ES-I3 (cell line): Measurements from ENCODE around the gene NOS1AP.
"Not testable (repeated sequence)": the region's sequence is repeated elsewhere in the genome, so short reads cannot be mapped to it uniquely, and the experiment has no call there.

Experiments used
- H3K36me3 ChIP-seq: 2 replicates; pipeline ENCODE4 v1.6.1; 2013; ENCODE audit warnings: mild to moderate bottlenecking, low read length, control low read depth, moderate library complexity; ENCODE audit not compliant: insufficient read depth
- H3K4me1 ChIP-seq: 2 replicates; pipeline ENCODE4 v1.6.1; 2013; ENCODE audit warnings: mild to moderate bottlenecking, control low read depth, low read length; ENCODE audit not compliant: insufficient read depth
- H3K9ac ChIP-seq: 2 replicates; pipeline ENCODE4 v1.6.1; 2013; ENCODE audit warnings: low read depth, mild to moderate bottlenecking, low read length, moderate library complexity
- H3K9me3 ChIP-seq: 2 replicates; pipeline ENCODE4 v1.6.1; 2013; ENCODE audit warnings: mild to moderate bottlenecking, low read length, moderate library complexity; ENCODE audit not compliant: control insufficient read depth, insufficient read depth

NOS1AP gene

DNA sequence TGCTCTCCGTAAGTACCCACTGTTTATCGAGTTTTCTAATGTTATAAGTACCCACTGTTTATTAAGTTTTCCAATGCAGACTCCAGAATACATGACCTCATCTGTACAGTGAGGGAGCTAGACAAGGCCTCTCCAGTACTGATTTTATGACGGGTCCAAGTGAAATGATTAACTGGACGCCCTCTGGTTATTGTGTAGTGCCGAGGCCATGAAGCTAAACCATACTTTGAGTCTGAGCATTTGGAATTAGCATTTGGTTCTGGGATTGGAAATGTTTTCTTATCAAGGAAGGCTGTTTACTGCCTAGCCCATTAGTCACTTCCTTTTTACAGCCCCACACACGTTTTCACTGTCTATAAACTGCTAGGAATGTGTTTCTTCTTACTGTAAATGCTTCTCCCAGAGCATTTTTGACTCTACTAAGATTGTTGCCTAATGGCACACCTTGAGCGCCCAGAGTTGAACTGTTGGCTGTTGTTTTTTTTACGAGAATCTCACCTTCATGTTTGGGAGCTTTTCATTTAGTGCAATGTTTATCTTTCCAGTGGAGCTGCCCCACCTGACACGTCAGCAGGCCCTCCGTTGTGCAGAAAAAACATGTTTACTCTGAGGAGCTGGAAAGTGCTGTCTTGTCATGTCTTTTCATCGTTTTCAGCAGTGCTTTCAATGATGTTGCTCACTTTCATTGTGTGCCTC, 280.3 kb downstream of the NOS1AP start:
- Histone ChIP-seq H3K9me3 (no peaks in the 10 kb centered on the region), H3K4me1 (peaks cover 21% of the 10 kb centered on the region), H3K36me3 (no peaks in the 10 kb centered on the region), H3K9ac (no peak overlapping the region)

DNA sequence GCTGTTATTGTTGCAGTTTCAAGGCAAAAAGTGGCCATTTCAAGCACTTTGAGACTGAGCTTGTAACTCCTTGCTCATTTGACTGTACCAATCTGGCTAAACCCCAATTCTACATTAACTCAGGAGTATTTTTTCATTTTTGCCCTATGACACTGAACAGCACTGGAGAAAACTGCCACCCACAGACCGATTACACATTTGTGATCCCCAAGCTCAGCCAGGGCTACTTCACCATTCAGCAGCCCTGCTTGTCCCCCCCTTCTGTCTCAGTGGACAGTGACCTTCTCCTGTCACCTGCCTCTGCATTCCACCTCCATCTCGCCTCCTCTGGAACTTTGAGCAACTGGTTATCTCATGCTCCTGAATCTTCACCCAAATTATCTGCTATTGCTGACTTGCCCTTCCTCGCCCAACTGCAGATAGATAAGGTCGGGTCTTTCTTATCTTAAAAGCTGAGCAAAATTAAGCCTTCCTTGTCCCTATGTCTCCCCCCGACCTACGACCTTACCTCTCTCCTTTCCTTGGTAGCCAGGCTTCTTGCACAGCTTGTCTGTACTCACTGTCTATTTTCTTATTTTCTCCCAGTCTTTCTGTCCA, 281.9 kb downstream of the NOS1AP start:
- no peaks in the 10 kb centered on the region for H3K9me3 ChIP-seq
- H3K36me3 ChIP-seq = no peaks in the 10 kb centered on the region
- peaks cover 21% of the 10 kb centered on the region for H3K4me1 ChIP-seq
- H3K9ac ChIP-seq = no peak overlapping the region

DNA sequence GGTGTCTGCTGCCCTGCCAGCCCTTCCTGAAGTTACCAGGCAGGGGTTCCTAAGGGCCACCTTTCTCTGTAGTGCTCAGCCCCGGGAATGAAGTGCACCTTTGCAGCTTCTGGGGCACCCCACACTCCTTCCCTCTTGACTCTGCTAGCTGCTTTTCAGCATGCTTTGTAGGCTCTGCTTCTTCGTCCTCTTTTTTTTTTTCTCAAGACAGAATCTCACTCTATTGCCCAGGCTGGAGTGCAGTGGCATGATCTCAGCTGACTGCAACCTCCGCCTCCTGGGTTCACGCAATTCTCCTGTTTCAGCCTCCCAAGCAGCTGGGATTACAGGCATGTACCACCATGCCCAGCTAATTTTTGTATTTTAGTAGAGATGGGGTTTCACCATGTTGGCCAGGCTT, 282.4 kb downstream of the NOS1AP start:
- H3K36me3 ChIP-seq, H3K9me3 ChIP-seq, H3K9ac ChIP-seq: not testable (repeated sequence)
- H3K4me1 ChIP-seq = peaks cover 21% of the 10 kb centered on the region

DNA sequence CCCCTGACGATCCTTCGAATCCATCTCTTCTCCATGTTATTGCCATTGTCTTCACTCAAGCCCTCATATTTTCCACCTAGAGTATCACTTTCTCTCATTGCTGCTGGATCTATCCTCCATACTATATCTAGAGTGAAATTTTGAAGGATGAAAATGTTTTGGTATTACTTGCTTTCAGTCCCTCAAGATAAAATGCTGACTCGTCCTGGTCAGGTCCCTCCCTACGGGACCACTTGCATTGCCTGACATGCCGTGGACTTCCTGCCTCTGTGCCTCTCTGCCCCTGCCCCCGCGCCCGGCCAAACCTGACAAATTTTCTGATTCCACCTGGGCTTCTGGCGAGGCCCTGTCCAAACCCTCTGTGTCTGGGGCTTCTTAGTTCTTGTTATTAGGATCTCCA, 283.6 kb downstream of the NOS1AP start:
- no peaks in the 10 kb centered on the region for H3K9me3 ChIP-seq
- no peak overlapping the region for H3K9ac ChIP-seq

DNA sequence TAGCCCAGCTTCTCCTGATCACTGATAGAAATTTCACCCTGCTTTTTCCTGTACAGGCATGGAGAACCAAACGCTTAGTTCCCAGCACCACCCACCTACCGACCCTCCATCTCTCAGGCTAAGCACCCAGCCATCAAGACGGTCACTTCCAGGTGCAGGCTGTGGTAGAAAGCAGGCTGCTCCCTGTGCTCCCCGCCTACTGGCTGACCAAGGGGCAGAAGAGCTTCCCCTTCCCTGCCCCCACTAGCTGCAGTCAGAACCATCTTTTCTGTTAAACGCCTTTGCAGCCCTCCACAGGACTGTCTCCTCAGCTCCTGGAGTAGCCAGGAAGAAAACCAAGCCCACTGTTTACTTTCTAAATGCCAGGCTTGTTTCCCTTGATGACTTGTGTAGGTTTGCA, 284.2 kb downstream of the NOS1AP start:
- Histone ChIP-seq H3K9me3 (no peaks in the 10 kb centered on the region), H3K4me1 (peaks cover 21% of the 10 kb centered on the region), H3K9ac (no peak overlapping the region), H3K36me3 (no peaks in the 10 kb centered on the region)

More for the DNA sequence above, 283.6 kb downstream of the NOS1AP start:
- no peaks in the 10 kb centered on the region for H3K36me3 ChIP-seq
- peaks cover 21% of the 10 kb centered on the region for H3K4me1 ChIP-seq

DNA sequence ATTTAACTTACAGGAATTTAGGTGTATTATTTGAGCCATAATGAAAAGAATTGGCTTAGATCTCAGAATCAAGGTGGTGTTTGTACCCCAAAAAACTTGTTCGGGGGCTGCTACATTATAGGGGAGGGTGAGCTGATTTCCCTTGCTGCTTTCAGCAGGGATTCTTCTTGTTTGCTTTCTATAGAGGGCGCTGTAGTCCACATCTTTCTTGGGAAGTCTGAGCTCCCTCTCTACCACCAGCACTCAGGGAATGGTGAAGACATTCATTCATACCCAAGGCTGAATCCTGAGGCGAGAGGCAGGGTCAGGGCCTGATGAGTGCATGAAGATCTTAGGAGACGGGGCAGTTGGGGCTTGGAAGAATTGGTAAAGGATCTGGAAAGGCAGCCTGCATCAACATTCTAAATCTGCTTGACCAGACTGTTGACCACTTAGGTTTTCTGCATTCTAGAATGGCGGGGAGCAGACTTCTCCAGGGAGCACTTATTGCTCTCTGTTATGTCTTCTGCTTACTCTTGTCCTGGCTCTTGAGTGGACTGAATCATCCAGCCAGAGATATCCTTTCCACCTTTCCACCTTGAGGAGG, 288.3 kb downstream of the NOS1AP start:
- H3K9ac ChIP-seq = no peak overlapping the region
- no peaks in the 10 kb centered on the region for H3K9me3 ChIP-seq
- no peaks in the 10 kb centered on the region for H3K36me3 ChIP-seq
- peaks cover 9% of the 10 kb centered on the region for H3K4me1 ChIP-seq

DNA sequence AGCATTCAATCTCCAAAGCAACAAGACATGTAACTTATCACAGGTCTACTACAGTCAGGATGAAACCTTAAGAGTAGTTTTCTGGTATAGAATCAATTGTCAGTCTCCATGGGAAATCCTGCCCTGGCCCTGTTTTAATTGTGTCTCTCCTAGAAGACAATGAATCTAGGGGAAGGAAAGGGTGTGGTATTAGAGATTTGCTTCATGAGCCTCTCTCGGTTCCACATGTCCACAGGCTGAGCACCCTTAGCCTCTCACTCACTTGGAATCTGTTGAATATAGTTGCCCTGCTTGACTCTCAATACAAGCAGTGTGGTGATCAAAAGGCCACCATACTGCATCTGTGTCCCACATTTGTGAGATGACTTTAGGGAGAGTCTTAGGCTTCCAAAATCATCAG, 289.4 kb downstream of the NOS1AP start:
- no peaks in the 10 kb centered on the region for H3K36me3 ChIP-seq
- no peaks in the 10 kb centered on the region for H3K9me3 ChIP-seq
- H3K9ac ChIP-seq = no peak overlapping the region
- no peaks in the 10 kb centered on the region for H3K4me1 ChIP-seq

DNA sequence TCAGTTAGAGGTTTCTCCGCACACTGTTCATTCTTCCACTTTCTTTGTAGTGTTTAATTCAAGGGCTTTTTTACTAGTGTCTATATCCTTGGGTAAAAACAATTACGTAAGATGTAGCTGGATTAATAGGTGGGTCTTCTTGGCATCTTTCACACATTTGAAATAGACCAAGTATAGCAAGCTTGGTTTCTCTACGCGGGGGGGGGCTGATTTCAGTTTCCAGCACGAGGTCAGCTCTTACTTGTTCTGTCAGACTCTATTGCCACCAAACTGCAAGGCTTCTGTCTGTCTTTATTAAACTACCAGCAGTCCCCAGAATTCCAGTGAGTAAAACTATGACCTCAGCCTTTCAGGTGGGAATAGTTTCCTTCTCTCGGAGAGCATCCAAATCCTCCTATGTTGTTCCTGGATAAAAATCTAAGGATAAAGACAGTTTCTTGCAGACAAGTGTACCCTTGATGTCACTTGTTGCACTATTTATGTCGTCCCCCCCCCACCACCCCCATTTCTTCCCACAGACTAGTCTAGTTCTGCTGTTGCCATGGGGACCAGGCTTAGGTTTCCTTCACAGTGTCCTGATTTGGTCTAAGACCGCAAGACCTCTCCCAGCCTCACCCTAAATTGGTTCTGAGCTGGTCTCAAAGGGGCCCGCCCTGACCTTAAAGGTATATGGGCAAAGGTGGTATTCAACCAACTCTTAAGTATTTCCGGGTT, 290.2 kb downstream of the NOS1AP start:
- Histone ChIP-seq H3K9me3 (no peaks in the 10 kb centered on the region), H3K9ac (no peak overlapping the region), H3K36me3 (no peaks in the 10 kb centered on the region), H3K4me1 (no peaks in the 10 kb centered on the region)

DNA sequence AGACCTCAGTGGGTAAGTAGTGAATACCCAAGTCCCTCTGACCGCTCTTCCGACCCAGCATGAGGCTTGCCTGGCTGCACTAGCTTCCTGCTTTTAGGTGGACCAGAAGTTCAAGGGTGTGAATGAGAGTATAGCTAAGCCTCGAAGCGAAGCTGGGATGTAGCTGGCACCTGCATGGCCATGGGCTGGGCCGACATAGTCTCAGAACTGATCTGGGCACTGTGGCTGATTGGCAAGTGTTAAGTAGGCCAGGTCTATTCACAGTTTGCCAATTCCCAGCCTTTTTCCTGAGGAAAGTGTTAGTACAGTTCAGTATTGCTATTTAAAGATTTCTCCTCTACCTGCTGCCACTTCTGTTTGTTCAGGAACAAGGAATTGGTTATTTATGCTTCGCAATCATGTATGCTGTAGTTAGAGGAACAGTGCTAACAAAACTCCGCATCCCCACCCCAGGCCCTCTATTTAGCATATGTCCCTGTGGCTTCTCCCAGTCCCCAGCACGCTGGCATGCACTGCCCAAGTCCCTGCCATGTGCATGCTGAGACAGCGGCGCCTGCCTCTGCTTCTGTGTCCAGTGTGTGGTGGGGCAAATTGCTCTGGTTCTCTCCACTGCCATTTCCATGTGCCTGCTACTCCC, 290.9 kb downstream of the NOS1AP start:
- Histone ChIP-seq H3K36me3 (no peaks in the 10 kb centered on the region), H3K4me1 (no peaks in the 10 kb centered on the region), H3K9ac (no peak overlapping the region), H3K9me3 (no peaks in the 10 kb centered on the region)

DNA sequence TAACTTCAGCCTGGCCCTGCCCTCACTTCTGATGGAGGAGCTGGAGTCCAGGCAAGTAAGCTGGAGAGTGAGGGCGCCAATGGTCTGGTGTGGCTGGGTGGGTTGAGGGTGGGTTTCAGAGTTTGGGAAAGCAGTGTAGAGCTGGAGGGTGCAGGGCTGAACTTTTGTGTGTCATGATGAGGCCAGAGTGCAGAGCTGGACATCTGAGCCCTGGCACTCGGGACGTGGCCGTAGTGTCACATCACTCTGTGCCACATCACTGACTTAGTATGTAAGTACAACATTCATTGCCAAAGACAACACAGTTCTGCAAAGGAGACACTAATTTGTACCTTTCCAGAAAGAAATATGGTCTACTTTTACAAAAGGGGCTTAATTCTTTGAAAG, 291.4 kb downstream of the NOS1AP start:
- Histone ChIP-seq H3K36me3 (no peaks in the 10 kb centered on the region), H3K4me1 (no peaks in the 10 kb centered on the region), H3K9me3 (no peaks in the 10 kb centered on the region), H3K9ac (no peak overlapping the region)

DNA sequence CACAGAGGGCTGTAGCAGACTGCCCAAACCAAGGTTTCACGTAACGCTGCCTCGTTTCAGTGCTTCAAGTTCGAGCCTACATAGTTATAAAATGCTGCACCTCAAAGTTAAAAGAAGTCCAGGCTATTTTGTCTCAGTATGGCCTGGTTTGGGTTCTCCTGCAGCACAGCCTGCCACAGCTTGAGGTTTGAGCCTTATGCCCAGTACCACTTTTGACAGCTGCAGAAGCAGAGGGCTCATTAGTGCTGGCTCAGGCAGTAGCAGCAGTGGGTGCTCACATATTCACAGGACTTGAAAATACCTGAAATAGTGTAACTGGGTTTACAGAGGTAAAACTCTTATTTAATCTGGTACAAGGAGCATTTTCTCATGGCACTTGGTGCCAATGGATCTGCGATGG, 291.9 kb downstream of the NOS1AP start:
- Histone ChIP-seq H3K4me1 (no peaks in the 10 kb centered on the region), H3K9me3 (no peaks in the 10 kb centered on the region), H3K9ac (no peak overlapping the region), H3K36me3 (no peaks in the 10 kb centered on the region)

DNA sequence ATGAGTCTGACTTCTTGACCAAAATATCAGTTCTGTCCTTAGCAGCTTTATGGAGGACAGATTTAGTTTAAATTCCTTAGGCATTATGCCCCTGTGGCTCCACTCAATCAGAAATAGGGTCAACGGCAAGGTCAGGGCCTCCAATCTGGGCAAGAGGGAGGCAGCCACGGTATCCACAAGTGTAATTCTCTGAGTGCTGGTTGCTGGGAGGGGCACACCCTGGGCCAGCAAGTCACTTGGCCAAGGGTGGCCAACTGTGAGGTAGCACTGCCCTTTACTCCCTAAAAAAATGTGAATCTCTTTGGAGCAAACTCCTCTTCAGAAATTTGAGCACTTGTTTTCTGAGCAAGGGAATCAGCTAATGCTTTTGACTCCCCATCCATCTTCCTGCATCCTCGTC, 294.3 kb downstream of the NOS1AP start:
- H3K36me3 ChIP-seq = no peaks in the 10 kb centered on the region; the same call in 1 of the 2 replicates
- H3K4me1 ChIP-seq = no peaks in the 10 kb centered on the region
- H3K9me3 ChIP-seq = no peaks in the 10 kb centered on the region
- no peak overlapping the region for H3K9ac ChIP-seq

DNA sequence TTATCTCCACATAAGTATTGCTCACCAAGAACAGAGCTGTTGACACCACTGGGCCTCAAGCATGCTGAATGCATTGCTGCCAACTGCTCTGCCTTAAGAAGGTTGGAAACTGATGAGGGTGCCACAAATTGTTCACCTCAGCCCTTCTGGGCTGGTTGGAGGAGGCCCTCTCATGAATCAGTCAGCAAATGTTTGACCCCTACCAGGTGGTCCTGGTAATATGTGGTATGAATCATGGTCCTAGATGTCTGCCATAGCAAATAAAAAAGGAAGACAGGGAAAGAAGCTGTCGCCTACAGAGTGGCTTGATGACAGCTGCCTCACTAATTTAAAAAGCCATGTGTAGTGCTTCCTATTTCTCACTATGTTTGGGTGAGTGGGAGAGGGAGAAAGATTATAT, 295.0 kb downstream of the NOS1AP start:
- Histone ChIP-seq H3K9me3 (no peaks in the 10 kb centered on the region), H3K4me1 (no peaks in the 10 kb centered on the region), H3K9ac (no peak overlapping the region), H3K36me3 (no peaks in the 10 kb centered on the region; the same call in 1 of the 2 replicates)

DNA sequence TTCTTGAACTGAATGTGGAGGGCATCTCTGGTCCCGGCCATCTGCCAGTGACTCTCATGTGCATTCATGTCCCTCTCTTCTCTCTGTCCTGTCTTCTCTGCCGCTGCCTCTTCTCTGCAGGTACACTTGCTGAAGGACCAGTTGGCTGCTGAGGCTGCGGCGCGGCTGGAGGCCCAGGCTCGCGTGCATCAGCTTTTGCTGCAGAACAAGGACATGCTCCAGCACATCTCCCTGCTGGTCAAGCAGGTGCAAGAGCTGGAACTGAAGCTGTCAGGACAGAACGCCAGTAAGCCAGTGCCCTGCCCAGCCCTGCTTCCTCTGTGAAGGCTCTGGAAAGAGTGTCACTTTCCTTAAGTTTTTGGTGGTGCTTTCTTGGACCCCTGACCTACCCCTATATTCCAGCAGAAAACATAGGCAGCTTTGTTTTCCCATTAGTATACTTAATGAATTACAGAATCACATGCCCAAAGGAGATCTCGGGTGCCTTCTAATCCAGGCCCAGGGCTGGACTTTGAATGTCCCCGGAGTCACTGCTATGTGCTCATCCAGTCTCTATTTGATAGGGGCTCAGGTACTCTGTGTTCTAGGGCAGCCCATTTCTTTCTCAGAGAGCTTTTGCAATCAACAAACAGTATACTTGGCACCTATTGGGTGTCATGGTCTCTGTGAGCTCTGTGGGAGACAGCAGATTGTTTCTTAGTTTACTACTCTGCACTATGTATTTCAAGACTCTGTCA, 296.0 kb downstream of the NOS1AP start:
- Histone ChIP-seq H3K9me3 (no peaks in the 10 kb centered on the region), H3K9ac (no peak overlapping the region), H3K36me3 (no peaks in the 10 kb centered on the region; the same call in 1 of the 2 replicates), H3K4me1 (no peaks in the 10 kb centered on the region)
